COLO668 (cell line): ENCODE data around the gene ATP2A1.
"Not testable (repeated sequence)": the region's sequence is repeated elsewhere in the genome, so short reads cannot be mapped to it uniquely, and the experiment has no call there.

Experiments
- DNase-seq: peaks from one replicate; lab custom pipeline; 2025; ENCODE audit not compliant: unreplicated experiment; lab: John Stamatoyannopoulos, UW

Gene ATP2A1

DNA sequence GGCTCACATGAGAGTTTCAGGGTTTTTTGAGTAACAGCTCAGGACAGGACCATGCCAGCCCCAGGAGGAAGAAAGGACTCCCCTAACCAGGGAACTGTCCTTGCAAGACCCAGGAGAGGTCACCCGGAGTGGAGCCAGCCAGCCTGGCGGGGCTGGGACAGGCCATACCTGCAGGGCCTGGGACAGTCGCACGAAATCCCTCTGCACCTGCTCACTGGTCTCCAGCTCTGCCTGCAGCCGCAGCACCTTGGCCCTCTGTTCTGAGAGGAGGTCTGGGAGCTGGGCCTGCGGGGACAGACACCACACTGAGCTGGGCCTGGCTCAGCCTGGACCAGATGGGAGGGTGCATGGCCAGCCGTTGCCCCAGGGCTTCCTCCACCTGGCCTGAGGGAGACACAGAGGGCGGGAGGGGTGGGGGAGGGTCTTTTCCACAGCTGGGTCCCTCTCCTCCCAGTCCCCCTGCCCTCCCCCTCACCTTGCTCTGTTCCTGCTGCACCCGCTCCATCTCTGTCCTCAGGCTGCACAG, 27.0 kb downstream of the ATP2A1 start:
- DNase-seq: no peak

DNA sequence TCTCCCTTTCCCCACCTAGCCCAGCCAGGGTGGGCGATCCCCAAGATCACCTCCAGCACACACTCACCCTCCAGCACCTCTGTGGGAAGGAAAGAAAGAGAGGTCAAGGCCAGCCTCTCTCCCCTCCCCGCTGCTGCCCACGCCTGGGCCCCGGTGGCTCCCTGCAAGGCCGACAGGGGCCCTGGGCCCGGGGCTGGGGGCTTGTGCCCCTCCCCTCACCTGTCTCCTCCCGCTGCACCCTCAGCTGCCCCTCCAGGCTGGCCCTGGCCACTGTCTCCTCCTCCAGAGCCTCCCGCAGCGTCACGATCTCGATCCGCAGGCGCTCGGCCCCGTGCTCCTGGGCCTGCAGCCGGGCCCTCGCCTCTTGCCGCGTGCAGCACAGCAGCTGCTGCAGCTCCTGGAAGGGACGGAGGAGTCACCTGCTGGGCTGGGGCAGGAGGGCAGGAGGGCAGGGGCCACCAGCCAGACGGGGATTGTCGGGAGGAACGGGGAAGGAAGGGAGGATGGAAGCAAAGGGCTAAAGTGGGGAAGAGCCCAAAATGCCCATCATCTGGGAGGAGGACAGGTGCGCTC, 27.6 kb downstream of the ATP2A1 start:
- no peak for DNase-seq

DNA sequence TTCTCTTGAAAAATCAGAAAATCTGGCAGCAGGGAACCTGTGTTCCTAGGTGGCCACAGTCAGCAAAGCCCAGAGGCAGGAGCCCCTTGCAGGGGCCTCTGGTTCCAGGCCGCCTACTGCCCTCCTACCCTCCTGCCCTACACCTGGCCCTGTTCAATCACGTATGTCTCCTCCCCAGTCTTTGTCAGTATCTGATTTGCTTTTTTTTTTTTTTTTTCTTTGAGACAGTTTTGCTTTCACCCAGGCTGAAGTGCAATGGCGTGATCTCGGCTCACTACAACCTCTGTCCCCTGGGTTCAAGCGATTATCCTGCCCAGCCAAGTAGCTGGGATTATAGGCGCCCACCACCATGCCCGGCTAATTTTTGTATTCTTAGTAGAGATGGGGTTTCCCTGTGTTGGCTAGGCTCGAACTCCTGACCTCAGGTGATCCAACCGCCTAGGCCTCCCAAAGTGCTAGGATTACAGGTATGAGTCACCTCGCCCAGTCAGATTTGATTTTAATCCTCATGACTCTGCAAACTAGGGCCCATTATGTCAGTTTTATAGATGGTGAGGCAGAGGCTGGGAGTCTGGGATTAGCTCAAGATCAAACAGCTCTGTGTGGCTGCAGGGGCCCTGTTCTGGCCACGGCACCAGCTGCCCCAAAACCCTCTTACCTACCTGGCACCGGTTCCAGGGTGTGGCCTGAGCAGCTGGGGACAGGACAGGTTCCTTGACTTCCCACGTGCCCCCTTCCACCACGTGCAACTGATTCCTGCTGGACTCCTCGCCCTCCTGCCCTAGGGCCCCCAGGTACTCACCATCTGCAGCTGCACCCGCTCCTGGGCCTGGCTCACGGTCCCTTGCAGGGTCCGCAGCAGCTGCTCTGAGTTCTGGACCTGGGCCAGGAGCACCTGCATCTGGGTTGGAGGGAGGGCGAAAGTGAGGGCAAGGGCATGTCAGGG, 32.1 kb downstream of the ATP2A1 start:
- peak; percentile 84 for DNase-seq

DNA sequence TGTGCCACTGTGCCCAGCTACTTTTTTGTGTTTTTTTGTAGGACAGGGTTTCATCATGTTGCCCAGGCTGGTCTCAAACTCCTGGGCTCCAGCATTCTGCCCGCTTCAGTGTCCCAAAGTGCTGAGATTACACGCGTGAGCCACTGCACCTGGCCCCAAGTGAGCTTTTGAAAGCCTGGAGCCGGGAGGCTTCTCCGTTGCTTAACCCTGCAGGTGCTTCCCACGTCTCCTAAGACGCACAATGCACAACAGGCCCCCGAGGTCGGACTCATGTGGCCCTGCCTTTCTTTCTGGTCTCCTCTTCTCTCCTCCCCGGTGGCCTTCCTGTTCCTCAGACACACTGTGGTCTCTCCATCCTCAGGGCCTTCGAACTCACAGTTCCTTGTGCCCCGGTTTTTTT, 34.3 kb downstream of the ATP2A1 start:
- DNase-seq: no peak

DNA sequence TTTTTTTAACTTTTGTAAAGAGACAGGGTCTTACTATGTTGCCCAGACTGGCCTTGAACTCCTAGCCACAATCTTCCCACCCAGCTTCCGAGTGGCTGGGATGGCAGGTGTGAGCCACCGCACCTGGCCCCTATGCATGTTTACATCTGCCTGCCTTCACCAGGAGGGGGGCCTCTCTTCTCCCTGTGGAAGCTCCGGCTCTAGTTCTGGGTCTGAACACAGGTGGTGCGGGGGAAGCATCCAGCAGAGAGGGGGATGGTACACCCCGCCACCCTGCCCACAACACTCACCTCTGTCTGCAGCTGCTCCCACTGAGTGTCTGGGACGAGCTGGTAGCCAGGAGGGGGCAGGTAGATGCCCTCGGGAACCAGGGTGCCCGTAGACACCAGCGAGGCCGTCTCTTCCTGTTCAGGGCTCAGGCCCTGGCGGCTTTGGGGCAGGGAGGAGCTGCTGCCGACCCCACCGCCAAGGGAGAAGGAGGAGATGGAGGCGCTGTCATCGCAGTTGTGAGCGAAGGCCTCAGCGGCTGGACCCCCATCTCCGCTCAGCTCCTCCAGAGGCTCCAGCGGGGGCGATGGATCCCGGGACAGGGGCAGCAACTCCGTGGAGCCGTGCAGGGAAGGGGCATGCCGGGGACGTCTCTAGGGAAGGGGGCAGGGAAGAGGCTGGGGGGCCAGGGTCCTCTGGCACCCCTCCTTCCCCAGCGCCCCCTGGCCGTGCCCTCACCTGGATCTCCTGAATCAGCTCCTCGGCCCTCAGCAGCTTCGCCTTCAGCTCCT, 35.8 kb downstream of the ATP2A1 start:
- DNase-seq: peak; percentile 82

DNA sequence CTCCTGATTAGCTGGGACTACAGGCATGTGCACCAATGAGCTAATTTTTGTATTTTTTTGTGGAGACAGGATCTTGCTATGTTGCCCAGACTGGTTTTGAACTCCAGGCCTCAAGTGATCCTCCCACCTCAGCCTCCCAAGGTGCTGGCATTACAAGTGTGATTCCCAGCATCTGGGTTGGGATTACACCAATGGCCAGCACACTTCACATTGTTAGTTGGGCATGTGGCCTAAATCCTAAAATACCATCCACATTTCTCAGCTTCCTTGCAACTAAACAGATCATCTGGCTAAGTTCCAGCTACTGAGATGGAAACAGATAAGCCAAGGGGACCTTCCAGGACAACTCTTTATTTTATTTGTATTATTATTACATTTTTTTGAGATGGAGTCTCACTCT, 36.9 kb downstream of the ATP2A1 start:
- no peak for DNase-seq

DNA sequence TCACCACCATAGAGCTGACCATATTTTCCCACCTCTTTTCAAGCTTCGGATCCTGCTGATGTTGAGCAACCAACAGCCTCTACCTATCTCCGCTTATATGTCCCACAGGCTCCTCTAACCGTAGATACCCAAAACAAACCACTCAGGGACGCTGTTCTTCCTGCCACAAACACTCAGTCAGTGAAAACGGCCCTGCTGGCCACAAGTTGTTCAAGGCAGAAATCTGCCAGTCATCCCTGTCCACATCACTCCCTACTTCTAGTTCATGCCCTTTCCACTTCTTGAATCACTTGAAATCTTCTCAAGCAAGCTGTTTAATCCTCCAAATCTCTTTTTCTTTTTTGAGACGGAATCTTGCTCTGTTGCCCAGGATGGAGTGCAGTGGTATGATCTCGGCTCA, 38.8 kb downstream of the ATP2A1 start:
- no peak for DNase-seq

DNA sequence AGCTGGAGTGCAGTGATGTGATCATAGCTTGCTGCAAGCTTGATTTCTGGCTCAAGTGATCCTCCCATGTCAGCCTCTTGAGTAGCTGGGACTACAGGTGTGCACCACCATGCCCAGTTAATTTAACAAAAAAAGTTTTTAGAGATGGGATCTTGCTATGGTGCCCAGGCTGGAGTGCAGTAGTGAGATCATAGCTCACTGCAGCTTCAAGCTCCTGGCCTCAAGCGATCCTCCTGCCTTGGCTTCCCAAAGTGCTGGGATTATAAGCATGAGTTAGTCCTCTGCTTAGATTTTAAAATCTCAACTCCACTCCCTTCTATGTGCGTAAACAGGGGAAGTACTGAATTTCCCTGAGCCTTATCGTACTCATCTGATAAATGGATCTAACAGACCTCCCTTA, 40.4 kb downstream of the ATP2A1 start:
- no peak for DNase-seq

DNA sequence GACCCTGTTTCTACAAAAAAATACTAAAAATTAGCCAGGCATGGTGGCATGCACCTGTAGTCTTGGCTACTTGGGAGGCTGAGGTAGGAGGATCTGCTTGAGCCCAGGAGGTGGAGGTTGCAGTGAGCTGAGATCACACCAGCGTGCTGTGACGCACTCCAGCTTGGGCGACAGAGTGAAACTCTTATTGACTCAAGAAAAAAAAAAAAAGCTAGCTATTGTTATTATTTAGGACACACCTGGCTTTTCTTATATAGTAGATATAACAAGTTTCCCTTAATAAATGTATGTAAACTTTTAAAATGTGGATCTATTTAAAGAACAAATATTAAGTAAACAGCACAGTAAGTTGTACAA, 44.9 kb downstream of the ATP2A1 start:
- DNase-seq: peak; percentile 37

DNA sequence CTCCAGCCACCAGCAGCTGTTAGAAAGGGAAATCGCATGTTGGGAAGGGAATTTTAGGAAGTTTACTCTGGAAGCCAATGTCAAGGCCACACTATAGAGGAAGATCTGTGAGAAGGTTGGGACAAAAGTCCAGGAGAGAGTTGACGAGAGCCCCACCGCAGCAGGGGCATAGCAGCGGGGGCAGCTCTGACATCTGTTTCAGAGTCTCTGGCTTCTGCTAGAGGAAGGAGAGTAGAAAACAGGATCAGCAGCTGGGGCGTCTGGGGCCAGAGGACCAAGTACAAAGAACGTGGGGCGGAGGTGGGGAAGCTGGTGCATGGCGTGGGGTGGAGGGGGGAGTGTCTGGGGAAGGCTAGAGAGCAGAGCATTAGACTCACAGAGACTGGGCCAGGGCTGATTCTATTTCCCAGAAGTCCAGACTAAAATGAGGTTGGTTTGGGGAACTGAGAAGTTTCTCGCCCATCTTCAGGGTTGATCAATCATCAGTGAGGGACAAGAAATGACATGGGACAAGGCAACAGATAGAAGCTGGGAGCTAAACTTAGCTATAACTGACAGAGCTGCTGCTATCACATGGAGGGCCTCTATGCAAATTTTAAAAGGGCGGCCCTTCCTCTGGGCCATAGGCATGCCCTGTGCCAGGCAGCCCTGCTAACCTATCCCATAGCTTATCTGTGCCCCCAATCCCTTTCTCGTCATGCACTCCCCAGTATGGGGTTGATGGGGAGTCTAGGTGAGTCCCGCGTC, 45.5 kb downstream of the ATP2A1 start:
- peak; percentile 53 for DNase-seq

DNA sequence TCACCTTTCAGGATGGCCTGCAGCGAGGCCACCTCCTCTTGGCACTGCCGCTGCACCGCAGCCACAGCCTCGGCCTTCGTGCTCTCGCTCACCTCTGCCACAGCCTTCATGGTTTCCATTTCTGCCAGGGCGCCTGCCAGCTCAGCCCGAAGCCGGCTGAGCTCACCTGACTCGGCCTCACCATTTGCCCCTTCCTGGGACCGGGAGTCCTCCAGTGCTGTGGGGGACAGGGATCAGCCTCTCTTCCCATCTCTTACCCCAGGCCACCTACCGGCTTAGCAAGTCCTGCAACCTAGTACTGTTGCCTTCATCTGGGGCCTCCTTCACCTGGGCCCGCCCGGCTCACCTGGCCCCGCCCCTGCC, 46.1 kb downstream of the ATP2A1 start:
- no peak for DNase-seq

DNA sequence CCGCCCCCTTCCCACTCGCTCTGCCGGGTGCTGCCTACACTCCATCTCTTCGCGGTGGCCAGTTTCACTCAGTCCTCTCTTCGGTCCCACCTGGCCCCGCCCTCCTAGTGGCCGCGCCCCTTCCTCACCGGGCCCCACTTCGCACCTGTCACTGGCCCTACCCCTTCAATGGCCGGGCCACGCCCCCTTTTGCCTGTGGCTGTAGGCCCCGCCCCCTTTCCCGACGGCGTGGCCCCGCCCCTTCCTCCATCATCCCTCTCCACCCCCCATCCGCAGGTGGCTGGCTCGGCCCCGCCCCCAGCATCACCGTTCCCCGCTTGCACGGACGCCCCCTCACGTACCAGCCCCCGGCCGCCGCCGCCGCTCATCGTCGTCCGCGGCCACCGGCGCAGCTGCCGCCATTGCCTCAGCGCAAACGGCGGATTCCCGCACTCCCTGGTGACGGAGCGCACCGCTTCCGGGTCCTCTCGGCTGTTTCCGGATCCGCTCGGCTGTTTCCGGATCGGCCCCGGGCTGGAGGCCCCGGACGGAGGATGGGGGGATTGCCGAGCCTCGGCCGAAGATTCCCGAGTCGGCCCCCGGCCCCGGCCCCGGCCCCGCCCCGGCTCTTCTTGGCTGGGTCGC, 46.6 kb downstream of the ATP2A1 start, which contains the start of gene RABEP2:
Gene RABEP2 (minus strand): TSS at position 477 of the 624 bp plus-strand sequence. CDS start 75 bp downstream, at position 402.
- DNase-seq: peak; percentile 98

DNA sequence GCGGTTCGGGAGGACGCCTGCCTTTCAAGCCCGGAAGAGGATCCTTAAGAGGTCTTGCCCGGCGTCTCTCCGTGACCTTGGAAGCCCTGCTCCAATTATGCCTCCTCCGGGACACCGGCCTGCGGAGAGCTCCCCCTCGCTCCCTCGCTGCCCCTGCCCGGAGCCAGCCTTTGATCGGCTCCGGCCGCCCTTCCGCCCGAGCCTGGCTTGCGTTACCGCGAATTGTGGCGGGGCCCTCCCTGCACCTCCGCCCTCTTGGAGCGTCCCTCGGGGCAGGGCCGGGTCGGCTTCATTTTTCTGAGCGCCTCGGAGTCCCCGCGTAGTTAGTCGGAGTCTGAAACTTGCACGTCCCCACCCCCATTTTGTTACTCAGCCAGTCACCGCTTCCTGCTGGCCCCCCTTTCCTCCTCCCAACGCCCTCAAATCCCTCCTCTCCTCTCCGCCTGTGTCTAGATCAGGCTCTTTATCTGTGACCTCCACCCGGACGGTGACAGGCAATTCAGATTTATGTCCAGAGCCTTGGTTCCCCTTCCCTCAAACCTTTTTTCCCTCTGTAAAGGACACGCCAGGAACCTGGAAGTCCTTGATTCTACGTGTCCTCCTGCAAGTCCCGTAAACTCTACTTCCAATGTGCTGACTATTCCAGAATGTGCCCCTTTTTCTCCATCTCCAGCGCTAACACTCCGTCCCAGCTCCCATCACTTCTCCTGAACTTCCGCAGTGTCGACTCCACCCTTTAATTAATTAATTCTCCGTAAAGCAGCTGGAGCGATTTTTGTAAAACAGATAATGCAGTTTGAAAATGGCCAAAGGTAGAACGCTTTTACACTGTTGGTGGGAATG, 47.3 kb downstream of the ATP2A1 start:
- DNase-seq: peak; percentile 79

DNA sequence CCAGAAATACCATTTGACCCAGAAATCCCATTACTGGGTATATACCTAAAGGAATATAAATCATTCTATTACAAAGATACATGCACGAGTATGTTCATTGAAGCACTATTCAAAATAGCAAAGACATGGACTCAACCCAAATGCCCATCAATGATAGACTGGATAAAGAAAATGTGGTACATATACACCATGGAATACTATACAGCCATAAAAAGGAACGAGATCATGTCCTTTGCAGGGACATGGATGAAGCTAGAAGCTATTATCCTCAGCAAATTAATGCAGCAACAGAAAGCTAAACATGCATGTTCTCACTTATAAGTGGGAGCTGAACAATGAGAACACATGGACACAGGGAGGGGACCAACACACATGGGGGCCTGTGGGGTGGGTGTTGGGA, 48.0 kb downstream of the ATP2A1 start:
- not testable (repeated sequence) for DNase-seq

DNA sequence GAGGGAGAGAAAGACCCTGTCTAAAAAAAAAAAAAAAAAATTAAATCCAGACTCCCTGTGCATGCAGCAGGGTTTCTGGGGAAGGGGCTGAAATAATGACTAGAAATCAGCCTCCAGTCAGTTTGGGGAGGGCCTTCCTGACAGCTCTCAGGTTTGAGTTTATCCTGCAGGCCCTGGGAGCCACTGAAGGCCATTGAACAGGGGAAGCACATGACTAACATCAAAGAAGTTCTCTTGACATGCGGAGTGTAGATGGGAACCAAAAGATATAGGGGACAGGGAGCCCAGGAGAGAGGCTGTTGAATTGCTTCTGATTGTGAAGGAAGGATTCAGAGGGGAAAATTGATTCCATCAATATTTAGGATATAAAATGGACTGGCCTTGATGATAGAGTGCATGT, 49.5 kb downstream of the ATP2A1 start:
- DNase-seq: no peak

DNA sequence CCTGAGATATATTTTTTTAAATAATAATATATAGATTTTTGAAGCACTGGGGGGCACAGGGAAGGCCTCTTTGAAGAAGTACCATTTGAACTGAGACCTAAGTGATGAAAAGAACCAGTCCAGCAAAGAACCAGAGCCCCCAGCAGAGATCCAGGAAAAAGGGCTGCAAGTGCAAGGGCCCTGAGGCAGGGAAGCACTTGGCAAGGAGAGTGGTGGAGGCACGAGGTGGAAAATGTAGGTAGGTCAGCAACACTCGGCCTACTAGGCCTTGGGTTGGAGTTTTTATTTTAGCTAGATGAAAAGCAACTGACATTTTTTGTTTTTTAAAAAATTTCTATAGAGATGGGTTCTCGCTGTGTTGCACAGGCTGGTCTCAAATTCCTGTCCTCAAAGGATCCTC, 51.9 kb downstream of the ATP2A1 start:
- no peak for DNase-seq

DNA sequence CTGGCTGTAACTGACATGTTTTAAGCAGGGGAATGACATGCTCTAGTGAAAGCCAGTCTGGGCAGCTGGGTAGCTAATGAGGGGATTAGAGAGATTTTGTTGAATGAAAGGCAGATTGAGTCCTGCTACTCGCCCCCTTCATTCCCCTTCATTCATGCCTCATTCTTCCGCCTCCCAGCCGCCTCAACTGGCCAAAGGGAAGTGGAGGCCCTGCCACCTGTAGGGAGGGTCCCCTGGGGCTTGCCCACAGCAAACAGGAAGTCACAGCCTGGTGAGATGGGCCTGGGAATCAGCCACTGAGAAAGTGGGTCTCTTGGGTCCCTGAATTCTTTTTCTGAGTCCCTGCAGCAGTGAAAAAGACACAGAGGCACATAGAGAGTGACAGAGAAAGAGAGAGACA, 52.4 kb downstream of the ATP2A1 start:
- no peak for DNase-seq

DNA sequence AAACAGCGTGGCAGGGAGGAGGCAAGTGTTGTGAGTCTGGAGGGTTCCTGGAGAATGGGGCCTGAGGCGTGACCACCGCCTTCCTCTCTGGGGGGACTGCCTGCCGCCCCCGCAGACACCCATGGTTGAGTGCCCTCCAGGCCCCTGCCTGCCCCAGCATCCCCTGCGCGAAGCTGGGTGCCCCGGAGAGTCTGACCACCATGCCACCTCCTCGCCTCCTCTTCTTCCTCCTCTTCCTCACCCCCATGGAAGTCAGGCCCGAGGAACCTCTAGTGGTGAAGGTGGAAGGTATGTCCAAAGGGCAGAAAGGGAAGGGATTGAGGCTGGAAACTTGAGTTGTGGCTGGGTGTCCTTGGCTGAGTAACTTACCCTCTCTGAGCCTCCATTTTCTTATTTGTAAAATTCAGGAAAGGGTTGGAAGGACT, 53.5 kb downstream of the ATP2A1 start, which contains the start of gene CD19:
Gene CD19 (plus strand): TSS at position 171 of the 425 bp plus-strand sequence. CDS start 30 bp downstream, at position 201.
- no peak for DNase-seq
